Ovary (tissue), 3 donors: ENCODE measurements around the gene OR2T10.
"Not testable (repeated sequence)": the region's sequence is repeated elsewhere in the genome, so short reads cannot be mapped to it uniquely, and the experiment has no call there.

Experiments
- CTCF ChIP-seq, 3 donors: fragments of 450-650 bp in 2 of 3; fragments of 200-600 bp in 1 of 3; IDR thresholded peaks; one replicate each; pipeline versions ENCODE4 v1.5.1 to v1.8.0; 2016 to 2022; ENCODE audit warnings: antibody characterized with exemption in 3 of 3, mild to moderate bottlenecking in 1 of 3
- POLR2A ChIP-seq: fragments of 450-650 bp; IDR thresholded peaks from one replicate; pipeline ENCODE4 v1.6.1; 2017; ENCODE audit warnings: antibody characterized with exemption, mild to moderate bottlenecking, moderate library complexity
- donor health status: DM: no; HTN: no; CAD: no.

DNA sequence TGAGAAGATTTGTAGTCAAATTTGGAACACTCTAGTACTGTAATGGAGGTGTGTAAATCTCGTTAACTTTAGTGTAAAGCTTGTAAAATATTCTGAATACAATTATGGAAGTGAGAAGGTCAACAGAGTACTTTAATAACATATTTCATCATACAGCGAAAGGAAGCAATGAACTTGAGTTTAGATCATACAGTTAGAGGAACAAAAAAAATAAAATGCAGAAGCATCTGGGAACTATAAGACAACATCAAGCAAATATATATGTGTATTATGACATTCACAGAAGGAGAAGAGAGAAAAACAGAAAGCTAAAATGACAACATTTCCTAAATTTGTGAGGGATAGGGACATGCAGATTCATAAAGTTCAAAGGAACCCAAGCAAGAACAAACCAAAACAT, 28.5 kb downstream of the OR2T10 start:
- TF ChIP-seq CTCF (IDR thresholded peaks at IDR 0.05); POLR2A: not testable (repeated sequence)
